GM19463 (cell line): ENCODE results near the gene POLR2A.
"Not testable (repeated sequence)": the region's sequence is repeated elsewhere in the genome, so short reads cannot be mapped to it uniquely, and the experiment has no call there.

Source experiments
- ATAC-seq: cut with Tn5 transposase; IDR thresholded peaks from one replicate; pipeline ENCODE4 v1.9.1; 2021; ENCODE audit warnings: mild to moderate bottlenecking, moderate library complexity; ENCODE audit not compliant: unreplicated experiment

POLR2A gene

DNA sequence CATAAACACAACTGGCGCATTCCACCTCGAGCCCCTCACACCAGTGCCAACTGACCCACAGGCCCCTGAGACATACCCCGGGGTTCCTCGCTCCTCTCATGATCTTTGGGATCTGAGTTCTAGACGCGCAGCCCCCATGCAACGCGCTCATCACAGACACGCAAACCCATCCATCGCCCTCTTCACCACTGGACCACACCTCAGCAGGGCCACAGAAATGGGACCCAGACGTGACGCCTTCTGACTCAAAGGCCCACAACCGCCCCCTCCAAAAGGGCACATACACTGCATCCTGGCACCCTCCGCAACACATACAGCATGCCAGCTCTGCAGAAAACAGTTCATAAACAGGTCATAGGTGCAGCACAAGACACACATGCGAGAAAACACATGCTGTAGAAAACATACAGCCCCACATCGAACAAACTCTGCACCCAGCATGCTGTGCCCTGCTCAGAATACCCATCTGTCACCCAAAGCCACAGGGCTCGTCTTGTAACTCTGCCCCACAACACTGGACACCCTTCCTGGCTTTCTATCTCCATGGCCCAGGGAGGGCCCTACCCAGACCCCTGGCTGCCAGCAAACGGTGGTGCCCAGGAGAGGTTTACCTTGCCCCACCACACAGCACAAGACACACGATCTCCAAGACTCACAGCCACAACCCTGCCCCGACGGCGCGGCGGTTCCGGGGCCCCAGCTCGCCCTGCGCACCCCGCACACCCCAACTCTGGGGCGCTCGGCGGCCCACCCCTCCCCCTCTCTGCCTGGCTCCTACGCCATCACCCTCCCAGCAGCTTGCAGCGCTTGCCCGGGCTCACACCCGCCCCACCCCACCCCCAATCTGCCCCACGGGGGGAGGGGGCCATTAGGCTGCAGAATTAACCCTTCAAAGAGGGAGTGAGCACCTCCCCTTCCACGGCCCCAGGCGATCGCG is 5.6 kb upstream of the POLR2A start:
- no peak for ATAC-seq

DNA sequence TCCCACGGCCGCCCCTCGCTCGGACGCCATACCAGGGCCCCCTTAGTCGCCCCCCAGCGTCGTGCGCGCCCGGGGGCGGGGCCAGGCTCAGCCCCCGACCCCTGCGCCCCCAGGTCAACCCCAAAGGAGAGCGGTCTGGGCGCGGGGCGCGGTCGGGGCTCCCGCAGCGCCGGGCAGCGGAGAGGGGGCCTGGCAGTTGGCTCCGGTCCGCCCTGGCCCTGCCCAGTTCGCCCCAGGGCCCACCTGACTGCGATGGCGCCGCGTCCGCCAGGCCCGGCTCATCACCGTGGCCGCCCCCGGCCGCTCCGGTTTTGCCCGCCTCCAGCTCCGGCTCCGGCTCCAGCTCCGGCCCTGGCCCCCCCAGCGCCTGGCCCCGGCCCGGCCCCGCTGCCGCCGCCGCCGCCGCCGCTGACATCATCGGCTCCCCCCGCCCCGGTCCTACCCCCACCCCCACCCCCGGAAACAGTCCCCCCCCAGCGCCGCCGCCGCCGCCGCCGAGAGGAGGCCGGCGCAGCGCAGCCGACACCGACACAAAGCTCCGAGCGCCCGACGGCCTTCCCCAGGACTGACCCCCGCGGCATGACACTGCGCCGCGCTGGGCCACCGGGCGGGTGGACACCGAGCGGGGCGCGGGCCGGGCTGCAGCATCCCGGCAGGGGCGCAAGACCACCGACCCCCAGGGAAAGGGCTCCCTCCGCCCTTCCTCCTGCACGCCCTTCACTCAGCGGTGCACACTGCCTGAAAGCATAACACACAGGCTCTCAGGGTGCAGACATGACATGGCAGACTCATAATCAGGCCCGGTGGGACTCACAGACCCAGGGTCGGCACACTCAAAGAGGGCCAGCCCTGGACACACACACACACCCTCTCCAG is 4.7 kb upstream of the POLR2A start, which contains the start of gene ZBTB4:
ZBTB4 (minus strand) TSS at position 419 of the 876 bp plus-strand sequence. CDS start 12,830 bp downstream, outside the sequence.
- ATAC-seq: no peak

DNA sequence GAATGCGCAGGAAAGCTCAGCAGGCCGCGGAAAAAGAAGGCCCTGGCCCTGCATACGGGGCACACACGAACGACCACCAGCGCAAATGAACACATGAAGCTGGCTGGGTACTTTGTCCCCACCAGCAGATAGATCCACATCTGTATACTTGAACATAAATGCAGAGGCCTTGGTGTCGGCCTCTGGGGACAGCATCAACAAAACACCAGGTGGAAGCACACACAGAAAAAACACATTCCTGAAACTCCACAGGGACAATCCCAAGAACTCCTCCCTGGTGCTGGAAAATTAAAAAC is 4.1 kb upstream of the POLR2A start:
- no peak for ATAC-seq

DNA sequence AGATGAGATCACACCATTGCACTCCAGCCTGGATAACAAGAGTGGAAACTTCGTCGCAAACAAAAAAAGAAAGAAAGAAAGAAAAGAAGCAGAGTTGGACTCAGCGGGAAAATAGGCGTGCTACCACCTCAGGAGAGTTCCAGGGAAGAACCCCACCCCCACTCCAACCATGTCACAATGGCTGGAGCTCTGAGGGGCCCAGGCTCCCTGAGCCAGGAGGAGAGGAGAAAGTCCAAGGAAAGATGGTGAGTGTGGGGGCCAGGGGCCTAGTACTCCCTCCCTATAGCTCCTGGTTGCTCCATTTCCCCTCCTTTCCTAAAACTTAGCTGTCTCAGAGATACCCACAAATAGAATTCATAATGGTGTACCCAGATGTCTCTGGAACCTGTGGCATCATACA is 2.9 kb upstream of the POLR2A start, which contains the start of gene SLC35G6:
SLC35G6 (plus strand) TSS at position 172 of the 400 bp plus-strand sequence; CDS start at position 243, 71 bp downstream.
- not testable (repeated sequence) for ATAC-seq

DNA sequence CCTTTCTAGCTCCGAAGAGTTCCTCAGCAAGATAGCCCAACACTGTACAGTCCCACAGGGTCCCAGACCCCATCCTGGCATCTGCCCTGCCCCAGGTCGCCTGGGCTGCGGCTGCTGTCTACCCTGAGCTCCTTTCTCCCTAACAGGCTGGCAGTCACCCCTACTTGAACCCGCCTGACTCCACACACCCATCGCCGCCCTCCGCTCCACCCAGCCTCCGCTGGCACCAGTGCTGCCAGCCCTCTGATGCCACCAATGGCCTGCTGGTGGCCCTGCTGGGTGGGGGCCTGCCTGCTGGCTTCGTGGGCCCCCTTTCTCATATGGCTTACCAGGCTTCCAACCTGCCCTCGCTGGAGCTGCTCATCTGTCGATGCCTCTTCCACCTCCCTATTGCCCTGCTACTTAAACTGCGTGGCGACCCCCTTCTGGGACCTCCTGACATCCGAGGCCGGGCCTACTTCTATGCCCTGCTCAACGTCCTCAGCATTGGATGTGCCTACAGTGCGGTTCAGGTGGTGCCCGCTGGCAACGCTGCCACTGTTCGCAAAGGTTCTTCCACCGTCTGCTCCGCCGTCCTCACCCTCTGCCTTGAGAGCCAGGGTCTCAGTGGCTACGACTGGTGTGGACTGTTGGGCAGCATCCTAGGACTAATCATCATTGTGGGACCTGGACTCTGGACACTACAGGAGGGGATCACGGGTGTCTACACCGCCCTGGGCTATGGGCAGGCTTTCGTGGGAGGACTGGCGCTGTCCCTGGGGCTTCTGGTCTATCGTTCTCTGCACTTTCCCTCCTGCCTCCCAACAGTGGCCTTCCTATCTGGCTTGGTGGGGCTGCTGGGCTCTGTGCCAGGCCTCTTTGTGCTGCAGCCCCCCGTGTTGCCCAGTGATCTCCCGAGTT is 2.1 kb upstream of the POLR2A start:
- ATAC-seq: not testable (repeated sequence)

DNA sequence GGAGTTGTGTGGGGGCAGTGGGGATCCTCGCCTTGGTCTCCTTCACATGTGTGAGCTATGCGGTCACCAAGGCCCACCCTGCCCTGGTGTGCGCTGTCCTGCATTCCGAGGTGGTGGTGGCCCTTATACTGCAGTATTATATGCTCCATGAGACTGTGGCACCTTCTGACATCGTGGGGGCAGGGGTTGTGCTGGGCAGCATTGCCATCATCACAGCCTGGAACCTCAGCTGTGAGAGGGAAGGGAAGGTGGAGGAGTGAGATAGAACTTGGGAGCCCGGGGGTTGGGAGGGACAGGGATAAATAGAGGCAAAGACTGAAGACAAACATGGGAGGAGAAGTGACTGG is 1.5 kb upstream of the POLR2A start:
- ATAC-seq: not testable (repeated sequence)

DNA sequence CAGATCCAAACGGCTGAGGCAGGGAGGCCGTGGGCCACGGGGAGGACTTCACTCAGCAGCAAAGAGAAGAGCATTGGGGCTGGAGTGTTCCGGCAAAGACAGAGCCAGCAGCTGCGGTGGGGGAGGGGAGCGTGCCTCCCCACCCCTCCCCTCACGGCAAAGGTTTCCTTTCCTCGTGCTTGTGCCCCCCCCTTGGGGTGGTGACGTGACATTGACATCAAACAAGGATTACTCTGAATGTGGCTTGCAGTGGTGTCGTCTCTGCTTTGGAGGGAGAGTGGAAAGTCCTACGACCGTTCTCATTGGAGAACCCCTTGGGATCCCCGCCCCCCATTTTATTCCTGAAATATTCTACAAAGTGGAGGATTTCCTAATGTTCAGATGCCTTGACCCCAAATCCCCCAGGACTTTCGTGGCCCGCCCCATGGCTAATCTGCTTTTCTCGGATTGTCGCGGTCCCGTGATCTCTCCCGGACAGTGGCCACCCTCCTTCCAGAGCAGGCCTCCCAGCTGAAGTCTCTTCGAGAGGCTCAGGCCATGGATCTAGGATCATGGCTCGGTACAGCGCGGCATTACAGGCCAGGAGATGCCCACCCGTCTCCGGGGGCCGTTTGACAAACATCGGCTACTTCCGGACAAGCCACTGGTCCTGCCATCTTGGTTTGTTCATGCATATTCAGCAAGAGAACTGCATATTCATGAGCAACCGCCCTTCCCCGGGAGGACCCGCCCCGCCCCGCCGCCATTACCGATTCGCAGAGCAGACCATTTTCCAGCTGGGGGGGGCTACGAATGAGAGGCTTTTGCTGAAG is 705 bp upstream of the POLR2A start:
- peak; percentile 23 for ATAC-seq

DNA sequence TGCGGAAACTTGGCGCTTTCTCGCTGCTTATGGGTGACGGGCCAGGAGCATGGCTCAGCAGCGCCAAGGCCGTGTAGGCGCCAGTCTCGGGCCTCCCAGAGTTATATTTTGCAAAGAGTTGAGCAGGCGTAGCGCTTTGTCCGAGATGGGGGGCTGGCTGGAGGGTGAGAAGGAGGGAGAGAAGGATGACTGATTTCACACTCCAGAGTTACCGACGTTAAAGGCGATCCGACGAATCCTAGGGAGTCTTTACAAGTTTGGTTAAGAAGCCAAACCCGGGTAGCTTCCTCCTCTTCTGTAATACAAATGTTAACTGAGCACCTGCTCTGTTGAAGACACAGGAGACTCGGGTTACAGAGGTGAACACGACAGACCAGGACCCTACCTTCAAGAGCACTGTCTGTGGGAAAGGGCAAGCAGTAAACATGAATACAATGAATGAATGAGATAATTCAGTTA is 782 bp downstream of the POLR2A start:
- ATAC-seq: no peak

DNA sequence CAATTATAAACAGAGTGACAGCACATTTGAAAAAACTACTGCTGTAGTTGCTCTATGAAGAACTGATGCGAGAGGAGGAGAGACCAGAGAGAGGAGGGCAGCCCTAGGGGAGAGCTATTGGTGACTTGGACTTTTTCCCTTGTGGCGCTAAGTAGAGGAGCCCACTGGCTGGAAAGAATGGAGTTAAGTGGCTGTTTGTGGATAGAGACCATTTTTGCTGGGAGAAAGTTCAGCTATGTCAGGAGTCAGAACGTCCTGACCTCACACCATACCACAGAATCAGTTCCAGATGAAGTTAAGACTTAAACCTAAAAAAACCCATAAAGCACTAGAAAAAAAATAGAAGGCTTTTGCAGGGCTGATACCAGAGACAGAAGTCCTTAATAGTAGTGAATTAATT is 2.0 kb downstream of the POLR2A start:
- no peak for ATAC-seq

DNA sequence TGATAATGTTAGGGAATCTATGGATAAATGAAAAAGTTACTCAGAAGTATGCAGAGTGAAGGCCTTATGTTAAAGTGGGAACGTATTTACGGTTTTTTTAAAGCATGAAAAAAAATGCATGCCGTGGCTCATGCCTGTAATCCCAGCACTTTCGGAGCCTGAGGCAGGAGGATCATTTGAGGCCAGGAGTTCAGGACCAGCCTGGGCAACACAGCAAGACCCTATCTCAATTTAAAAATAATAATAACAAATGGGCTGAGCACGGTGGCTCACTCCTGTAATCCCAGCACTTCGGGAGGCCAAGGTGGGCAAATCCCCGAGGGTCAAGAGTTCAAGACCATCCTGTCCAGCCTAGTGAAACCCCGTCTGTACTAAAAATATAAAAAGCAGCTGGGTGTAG is 6.0 kb downstream of the POLR2A start:
- ATAC-seq: no peak

DNA sequence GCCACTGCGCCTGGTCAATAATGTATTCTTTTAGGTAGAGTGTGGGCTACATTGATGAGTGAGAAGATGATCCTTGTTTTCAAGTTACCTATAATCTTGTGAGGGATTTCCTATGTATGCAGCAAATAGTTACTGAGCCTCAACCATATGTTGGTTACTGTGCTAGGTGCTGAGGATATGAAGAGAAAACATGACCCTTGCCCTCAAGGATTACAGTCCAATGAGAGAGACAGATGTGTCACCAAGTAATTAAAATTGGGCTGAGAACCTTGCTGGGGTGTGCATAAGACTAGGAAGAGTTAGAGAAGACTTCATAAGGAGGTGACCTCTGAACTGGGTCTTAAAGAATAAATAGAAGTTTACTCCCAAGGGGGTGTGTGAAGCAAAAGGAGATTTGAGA is 7.4 kb downstream of the POLR2A start:
- no peak for ATAC-seq

DNA sequence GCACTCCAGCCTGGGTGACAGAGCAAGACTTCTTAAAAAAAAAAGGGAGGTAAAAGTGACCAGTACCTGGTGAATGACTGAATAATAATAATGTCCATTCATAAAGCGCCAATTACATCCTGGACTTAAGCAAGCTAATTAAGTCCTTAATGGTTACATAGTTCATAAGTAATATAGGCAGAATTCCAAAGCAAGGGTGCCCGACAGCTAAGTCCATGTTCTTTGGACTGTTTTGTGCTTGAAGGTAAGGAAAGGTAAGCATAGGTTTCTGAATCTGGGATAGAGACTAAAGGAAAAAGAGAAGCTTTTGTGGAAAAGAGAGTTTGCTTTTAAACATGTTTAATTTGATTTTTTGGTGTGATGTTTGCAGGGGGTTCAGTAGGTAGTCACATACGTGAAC is 9.8 kb downstream of the POLR2A start:
- ATAC-seq: no peak

DNA sequence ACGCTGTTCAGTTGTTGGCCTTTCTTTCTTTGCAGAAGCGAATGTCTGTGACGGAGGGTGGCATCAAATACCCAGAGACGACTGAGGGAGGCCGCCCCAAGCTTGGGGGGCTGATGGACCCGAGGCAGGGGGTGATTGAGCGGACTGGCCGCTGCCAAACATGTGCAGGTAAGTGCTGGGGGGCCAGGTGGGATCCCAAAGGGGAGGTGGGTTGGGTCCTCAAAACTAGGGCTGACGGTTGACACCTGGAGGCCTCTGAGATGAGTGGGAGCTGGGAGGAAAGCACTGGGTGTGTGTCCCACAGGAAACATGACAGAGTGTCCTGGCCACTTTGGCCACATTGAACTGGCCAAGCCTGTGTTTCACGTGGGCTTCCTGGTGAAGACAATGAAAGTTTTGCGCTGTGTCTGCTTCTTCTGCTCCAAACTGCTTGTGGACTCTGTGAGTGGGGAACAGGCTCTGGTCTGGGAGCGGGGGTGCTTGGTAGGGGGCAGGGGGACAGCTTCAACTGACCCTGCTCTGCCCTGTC is 11.8 kb downstream of the POLR2A start:
- ATAC-seq: no peak

DNA sequence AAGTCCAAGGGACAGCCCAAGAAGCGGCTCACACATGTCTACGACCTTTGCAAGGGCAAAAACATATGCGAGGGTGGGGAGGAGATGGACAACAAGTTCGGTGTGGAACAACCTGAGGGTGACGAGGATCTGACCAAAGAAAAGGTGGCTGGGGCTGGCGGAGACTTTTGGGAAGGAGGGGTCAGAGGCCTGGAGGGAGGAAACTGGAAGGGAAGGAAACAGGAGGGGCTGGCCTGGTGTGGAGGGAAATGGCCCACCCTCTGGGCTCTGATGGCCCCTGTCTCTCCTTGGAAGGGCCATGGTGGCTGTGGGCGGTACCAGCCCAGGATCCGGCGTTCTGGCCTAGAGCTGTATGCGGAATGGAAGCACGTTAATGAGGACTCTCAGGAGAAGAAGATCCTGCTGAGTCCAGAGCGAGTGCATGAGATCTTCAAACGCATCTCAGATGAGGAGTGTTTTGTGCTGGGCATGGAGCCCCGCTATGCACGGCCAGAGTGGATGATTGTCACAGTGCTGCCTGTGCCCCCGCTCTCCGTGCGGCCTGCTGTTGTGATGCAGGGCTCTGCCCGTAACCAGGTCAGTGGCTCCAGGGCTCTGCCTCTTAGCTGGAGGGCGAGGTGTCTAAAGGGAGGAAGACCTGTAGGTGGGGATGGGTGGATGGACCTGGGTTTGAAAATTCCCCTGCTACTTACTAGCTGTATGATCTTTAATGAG is 12.5 kb downstream of the POLR2A start:
- no peak for ATAC-seq

DNA sequence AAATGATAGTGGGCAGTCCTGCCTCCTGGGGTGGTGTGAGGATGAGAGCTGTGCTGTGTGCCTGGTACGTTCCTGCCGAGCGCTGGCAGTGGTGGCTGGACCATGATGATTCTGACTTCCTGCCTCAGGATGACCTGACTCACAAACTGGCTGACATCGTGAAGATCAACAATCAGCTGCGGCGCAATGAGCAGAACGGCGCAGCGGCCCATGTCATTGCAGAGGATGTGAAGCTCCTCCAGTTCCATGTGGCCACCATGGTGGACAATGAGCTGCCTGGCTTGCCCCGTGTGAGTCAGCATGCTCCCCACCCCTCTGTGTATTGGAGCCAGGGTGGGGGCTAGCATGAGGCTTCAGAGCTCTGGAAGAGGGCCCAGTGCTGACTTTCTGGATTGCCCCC is 13.1 kb downstream of the POLR2A start:
- ATAC-seq: no peak

DNA sequence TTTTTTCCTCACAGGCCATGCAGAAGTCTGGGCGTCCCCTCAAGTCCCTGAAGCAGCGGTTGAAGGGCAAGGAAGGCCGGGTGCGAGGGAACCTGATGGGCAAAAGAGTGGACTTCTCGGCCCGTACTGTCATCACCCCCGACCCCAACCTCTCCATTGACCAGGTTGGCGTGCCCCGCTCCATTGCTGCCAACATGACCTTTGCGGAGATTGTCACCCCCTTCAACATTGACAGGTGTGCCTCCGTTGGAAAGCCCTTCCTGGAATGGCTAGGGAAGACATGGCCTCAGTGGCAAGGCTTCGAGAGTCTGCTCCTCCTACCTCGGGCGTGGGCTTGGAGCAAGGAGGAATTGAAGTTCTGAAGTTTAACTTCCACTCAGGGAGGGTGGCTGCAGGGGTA is 13.5 kb downstream of the POLR2A start:
- no peak for ATAC-seq

DNA sequence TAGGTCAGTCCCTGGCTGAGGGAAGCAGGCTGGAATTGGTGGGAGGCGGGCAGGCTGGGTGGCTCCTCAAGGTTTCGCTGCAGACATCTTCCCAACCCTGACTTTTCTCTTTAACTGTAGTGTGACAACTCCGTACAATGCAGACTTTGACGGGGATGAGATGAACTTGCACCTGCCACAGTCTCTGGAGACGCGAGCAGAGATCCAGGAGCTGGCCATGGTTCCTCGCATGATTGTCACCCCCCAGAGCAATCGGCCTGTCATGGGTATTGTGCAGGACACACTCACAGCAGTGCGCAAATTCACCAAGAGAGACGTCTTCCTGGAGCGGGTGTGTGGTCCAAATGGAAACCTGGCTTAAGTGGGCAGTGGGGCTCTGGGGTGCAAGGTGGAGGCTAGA is 15.0 kb downstream of the POLR2A start:
- no peak for ATAC-seq

DNA sequence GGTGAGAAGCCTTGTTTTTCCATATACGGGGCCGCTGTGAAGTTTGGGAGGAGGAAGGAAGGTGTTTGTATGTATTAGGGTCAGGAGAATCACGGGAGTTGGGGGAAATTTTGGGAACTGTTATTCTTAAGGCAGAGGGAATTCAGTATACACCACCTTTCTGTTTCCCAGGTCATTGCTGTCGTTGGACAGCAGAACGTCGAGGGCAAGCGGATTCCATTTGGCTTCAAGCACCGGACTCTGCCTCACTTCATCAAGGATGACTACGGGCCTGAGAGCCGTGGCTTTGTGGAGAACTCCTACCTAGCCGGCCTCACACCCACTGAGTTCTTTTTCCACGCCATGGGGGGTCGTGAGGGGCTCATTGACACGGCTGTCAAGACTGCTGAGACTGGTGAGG is 17.6 kb downstream of the POLR2A start:
- no peak for ATAC-seq
